C4-2B (cell line): ENCODE measurements around the gene CACNA2D3.

ENCODE experiments used
- H3K27ac ChIP-seq: fragments of 450-650 bp; 2 replicates; pipeline ENCODE4 v1.5.1; 2017
- CTCF ChIP-seq: fragments of 450-650 bp; conservative IDR thresholded peaks from 2 replicates; pipeline ENCODE4 v1.5.1; 2017; ENCODE audit warnings: mild to moderate bottlenecking
- ZFX ChIP-seq: fragments of 450-650 bp; IDR thresholded peaks from 2 replicates; pipeline ENCODE4 v1.6.1; 2017

The CACNA2D3 gene

GRCh38 chr3:54339608-54340007, 217.3 kb downstream of the CACNA2D3 start:
- no peak overlapping the region for H3K27ac ChIP-seq
- TF ChIP-seq CTCF (peak; percentile 39), ZFX (no peak)

GRCh38 chr3:54341811-54342210, 219.5 kb downstream of the CACNA2D3 start:
- H3K27ac ChIP-seq, result no peak overlapping the region

GRCh38 chr3:54342676-54343075, 220.3 kb downstream of the CACNA2D3 start:
- H3K27ac ChIP-seq, result no peak overlapping the region
- no peak for TF ChIP-seq ZFX
- no peak for TF ChIP-seq CTCF

More at GRCh38 chr3:54341811-54342210, 219.5 kb downstream of the CACNA2D3 start:
- TF ChIP-seq ZFX (no peak), CTCF (no peak)

- TF ChIP-seq ZFX (no peak), CTCF (no peak)
- no peak overlapping the region for H3K27ac ChIP-seq
Observed at GRCh38 chr3:54343495-54343894, 221.1 kb downstream of the CACNA2D3 start.

GRCh38 chr3:54344601-54345231, 222.4 kb downstream of the CACNA2D3 start:
- H3K27ac ChIP-seq, result no peak overlapping the region
- no peak for TF ChIP-seq CTCF
- TF ChIP-seq ZFX, result no peak

- TF ChIP-seq ZFX (no peak), CTCF (no peak)
- H3K27ac ChIP-seq, result no peak overlapping the region
Observed at GRCh38 chr3:54345847-54346375, 223.6 kb downstream of the CACNA2D3 start.

- no peak for TF ChIP-seq ZFX
- TF ChIP-seq CTCF, result no peak
- no peak overlapping the region for H3K27ac ChIP-seq
Observed at GRCh38 chr3:54347060-54347459, 224.7 kb downstream of the CACNA2D3 start.
